ENCODE data around the gene MBD1.

The MBD1 gene

DNA sequence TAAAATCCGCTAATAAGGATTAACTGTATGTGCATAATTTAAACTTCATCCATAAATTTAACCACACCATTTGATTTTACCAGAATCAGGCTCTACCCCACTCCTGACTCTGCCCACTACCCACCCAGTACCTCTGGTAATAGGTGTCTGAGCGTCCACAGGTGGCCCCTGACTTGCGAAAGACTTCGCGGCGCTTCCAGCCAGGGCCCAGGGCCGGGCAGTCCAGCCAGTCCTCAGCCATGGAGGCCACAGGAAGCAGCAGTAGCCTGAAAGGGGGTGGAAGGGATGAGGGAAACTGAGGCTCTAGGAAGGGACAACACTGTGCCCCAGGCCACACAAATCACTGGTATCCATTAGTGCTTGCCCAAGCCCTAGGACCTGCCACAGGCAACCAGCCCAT lies 1.6 kb downstream of the MBD1 start:
- DNase-seq (ENCODE audit: low read depth): no peak
- TF ChIP-seq, protein P1, sequence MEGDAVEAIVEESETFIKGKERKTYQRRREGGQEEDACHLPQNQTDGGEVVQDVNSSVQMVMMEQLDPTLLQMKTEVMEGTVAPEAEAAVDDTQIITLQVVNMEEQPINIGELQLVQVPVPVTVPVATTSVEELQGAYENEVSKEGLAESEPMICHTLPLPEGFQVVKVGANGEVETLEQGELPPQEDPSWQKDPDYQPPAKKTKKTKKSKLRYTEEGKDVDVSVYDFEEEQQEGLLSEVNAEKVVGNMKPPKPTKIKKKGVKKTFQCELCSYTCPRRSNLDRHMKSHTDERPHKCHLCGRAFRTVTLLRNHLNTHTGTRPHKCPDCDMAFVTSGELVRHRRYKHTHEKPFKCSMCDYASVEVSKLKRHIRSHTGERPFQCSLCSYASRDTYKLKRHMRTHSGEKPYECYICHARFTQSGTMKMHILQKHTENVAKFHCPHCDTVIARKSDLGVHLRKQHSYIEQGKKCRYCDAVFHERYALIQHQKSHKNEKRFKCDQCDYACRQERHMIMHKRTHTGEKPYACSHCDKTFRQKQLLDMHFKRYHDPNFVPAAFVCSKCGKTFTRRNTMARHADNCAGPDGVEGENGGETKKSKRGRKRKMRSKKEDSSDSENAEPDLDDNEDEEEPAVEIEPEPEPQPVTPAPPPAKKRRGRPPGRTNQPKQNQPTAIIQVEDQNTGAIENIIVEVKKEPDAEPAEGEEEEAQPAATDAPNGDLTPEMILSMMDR (IDR thresholded peaks at IDR 0.05; ENCODE audit: low read depth, low read length, missing control alignments): no peak
- in situ Hi-C loops (cut with HindIII; ENCODE audit: low sequenced_read_pairs): no loop called here
- peak overlapping the region; percentile 81 for H3K4me3 ChIP-seq (ENCODE audit: low read depth, low read length)

DNA sequence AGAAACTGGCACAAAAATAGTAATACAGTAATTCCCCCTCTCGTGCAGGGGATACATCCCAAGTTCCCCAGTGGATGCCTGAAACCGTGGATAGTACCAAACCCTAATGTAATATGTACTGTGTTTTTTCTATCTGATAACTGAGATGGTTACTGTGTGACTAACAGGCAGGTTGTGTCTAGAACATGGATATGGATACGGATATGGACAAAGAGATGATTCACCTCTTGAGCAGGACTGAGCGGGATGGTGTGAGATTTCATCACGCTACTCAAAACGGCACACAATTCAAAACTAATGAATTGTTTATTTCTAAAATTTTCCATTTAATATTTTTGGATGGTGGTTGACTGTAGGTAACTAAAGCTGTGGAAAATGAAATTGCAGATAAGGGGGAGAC lies 3.4 kb downstream of the MBD1 start:
- DNase-seq (ENCODE audit: low read depth): no peak
- H3K4me3 ChIP-seq (ENCODE audit: low read depth, low read length): no peak overlapping the region
- in situ Hi-C loops (cut with HindIII; ENCODE audit: low sequenced_read_pairs): no loop called here
- TF ChIP-seq, protein P1 (IDR thresholded peaks at IDR 0.05; ENCODE audit: low read depth, low read length, missing control alignments): no peak

DNA sequence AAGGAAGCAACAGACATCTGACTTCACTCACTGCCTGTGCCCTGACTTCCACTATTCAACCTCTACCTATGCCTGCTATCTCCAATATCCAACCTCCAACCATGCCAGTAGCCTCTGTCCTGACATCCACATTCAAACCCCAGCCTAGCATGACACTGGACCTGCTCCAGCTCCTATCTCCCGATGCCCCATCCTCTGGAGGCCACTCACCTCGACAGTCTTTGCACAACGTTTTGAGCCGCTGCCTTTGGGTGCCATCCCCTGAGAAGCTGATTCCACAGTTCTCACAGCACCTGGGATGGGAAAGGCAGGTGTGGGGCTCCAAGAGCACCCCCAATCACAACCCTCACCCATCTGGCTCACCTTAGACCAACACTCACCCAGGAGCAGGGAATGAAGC lies 4.9 kb downstream of the MBD1 start:
- no peak for DNase-seq (ENCODE audit: low read depth)
- no peak overlapping the region for H3K4me3 ChIP-seq (ENCODE audit: low read depth, low read length)
- in situ Hi-C loops (cut with HindIII; ENCODE audit: low sequenced_read_pairs): no loop called here
- TF ChIP-seq, protein P1 (IDR thresholded peaks at IDR 0.05; ENCODE audit: low read depth, low read length, missing control alignments): no peak

DNA sequence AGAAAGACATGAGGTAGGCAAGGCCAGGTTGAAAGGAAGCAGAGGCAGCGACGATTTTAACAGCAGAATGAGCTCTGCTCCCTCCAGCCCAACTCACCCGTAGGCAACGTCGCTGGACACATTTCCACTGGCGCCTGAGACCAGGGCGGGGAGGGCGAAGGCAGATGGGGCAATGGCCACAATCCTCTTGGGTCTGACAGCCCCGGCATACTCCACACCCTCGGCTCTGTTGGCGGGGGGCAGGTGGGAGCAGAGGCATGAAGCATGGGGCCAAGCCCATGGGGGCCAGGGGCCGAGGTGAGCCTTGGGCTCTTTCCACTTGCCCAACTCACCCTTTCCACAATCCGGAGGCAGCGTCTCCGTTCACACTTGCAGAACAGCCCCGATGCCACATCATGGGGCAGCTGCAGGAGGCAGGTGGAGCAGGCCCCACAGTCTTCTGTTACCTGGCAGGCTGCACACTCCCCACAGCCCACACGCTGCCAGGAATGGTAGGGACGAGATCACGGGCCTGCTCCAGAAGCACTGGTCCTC lies 5.8 kb downstream of the MBD1 start:
- in situ Hi-C loops (cut with HindIII; ENCODE audit: low sequenced_read_pairs): no loop called here
- H3K4me3 ChIP-seq (ENCODE audit: low read depth, low read length): no peak overlapping the region
- no peak for DNase-seq (ENCODE audit: low read depth)
- TF ChIP-seq, protein P1 (IDR thresholded peaks at IDR 0.05; ENCODE audit: low read depth, low read length, missing control alignments): no peak

DNA sequence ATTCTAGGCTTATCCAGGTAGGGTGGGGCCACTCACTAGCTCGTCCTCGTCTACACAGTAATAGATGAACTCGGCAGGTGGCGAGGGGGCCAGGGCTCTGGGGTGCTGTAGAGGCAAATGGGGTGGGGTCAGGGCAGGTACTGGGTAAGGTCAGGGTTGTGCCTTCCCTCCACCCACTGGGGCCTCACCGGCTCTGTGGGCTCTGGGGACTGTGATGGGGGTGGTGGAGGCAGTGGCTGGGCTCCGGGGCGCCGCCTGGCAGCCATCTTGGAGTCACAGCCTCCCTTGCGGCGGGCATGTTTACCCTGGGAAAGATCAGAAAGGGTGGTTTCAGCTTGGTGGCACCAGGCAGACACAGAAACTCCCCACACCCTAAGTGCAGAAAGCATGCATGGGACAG lies 6.4 kb downstream of the MBD1 start:
- no peak for DNase-seq (ENCODE audit: low read depth)
- in situ Hi-C loops (cut with HindIII; ENCODE audit: low sequenced_read_pairs): no loop called here
- no peak overlapping the region for H3K4me3 ChIP-seq (ENCODE audit: low read depth, low read length)
- TF ChIP-seq, protein P1 (IDR thresholded peaks at IDR 0.05; ENCODE audit: low read depth, low read length, missing control alignments): no peak

DNA sequence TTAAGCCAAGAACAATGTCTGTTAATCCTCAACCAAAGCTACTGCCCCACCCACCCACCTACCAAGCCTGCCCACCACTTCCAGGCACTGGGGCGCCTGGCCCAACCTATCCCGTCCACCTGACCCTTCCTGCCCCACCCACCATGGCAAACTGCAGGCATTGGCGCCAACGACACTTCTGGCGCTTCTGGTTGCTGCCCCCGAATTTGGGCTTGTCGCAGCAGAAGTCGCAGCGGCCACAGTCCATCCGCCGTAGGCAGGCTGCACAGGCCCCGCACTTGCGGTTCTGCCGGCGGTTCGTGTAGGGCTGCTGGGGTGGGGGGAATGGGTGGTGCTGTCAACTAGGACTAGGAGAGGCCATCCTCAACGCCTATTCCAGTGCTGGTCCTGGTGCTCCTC lies 7.3 kb downstream of the MBD1 start:
- H3K4me3 ChIP-seq (ENCODE audit: low read depth, low read length): no peak overlapping the region
- in situ Hi-C loops (cut with HindIII; ENCODE audit: low sequenced_read_pairs): no loop called here
- no peak for DNase-seq (ENCODE audit: low read depth)
- TF ChIP-seq, protein P1 (IDR thresholded peaks at IDR 0.05; ENCODE audit: low read depth, low read length, missing control alignments): no peak
